NCI-H1105 (cell line): ENCODE results near the gene SPECC1L.

ENCODE experiments used
- DNase-seq: peaks from one replicate; lab custom pipeline; 2025; lab: John Stamatoyannopoulos, UW

The SPECC1L gene

DNA sequence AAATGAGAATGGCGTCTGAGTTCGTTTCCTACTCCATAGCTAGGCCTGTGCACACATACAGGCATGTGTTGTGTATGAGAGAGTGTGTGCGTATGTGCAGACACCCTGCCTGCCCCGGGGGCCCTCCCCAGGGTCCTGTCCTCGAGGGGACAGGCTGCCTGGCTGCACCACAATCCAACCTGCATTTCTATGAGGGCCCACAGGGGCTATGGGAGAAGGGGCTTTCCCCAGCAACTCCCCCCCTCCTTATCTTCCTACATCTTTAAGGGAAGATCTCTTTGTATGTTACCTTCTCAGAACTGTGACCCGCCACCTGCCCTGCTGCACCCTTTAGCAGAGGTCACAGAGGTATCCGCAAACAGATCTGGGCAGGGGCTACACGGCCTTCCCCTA, 171.7 kb downstream of the SPECC1L start:
- no peak for DNase-seq

- DNase-seq: no peak
Measured at GRCh38 chr22:24443668-24444067, 173.0 kb downstream of the SPECC1L start.

- no peak for DNase-seq
Measured at GRCh38 chr22:24444251-24444650, 173.6 kb downstream of the SPECC1L start.

- DNase-seq: no peak
Measured at GRCh38 chr22:24444729-24445466, 174.3 kb downstream of the SPECC1L start.

GRCh38 chr22:24445481-24446259, 175.0 kb downstream of the SPECC1L start:
- DNase-seq: no peak

- no peak for DNase-seq
Measured at GRCh38 chr22:24446260-24446611, 175.6 kb downstream of the SPECC1L start.

- peak; percentile 3 for DNase-seq
Measured at GRCh38 chr22:24450610-24451009, 180.0 kb downstream of the SPECC1L start.

- no peak for DNase-seq
Measured at GRCh38 chr22:24451162-24451561, 180.5 kb downstream of the SPECC1L start.

DNA sequence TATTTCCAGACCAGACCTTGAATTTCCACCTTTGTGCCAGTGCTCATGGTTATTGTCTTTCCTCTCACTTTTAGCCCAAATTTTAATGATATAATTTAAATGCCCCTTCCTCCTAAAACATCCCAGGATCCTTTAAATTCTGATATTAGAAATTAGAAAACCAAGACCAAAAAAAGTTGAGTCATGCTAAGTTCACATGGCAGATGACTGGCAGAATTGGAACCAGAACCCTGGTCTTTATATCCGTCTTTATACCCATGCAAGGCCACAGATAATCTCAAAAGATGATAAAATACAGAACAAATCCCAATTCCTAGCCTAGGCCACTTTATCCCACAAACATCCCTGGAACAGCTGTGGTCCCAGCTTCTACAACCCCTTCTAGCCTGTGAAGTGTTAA, 183.2 kb downstream of the SPECC1L start:
- no peak for DNase-seq

DNA sequence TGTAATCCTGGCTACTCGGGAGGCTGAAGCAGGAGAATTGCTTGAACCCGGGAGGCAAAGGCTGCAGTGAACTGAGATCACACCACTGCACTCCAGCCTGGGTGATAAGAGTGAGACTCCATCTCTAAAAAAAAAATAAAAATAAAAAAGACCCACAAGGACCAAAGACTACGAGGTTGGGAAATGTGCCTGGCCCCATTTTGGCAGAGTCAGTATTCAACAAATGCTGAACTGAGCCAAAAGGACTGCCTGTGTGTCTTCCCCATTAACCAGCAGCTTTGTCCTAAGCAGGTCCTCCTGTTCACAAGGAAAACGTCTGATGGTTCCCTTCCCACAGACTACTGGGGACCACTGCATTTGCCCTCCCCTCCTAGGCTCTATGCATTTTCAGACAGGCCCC, 184.4 kb downstream of the SPECC1L start:
- no peak for DNase-seq

DNA sequence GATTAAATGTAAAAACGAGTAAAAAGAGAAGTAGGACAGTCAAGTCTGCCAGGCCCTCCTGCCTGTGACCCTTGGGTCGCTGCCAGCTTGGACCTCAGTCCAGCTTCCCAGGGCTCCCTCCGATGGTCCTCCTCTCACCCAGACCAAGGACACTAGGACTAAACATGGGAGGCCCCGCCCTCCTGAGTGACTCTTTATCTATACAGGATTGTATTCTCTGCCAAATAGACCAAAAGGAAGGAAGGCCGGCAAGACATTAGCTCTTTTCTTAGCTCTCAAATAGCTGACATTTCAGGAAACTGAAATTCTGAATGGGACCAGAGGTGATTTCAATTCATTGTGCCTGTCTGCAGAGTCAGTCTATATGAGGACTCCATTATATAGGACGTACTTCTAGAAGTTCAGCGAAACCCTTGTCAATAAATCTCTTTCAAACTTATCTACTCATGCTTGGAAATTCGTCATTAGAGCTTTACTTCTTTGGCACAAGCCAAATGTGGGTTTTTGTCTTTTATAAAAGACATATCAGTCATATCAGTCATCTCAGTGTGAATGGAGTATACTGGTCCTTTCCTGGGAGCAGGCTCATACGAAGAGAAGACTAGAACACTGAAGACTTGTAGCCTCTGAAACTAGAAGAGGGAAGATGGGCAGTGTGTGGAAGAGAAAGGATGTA, 185.3 kb downstream of the SPECC1L start:
- DNase-seq: no peak

DNA sequence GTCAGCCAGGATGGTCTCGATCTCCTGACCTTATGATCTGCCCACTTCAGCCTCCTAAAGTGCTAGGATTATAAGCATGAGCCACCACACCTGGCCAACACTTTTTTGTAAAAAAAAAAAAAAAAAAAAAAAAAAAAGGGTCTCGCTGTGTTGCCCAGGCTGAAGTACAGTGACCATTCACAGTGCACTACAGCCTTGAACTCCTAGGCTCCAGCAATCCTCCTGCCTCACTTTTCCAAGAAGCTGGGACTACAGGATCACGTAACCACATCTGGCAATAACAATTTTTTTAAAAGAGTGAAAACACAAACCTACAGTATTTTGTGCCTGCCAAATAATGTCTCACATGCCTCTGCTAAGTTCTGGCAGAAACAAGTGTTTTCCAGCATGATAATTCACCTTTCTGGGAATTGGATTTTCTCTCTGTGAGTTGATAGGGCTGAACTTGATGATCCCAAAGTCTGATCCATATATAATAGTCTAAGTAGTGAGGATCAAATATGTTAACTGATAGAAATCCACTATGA, 187.3 kb downstream of the SPECC1L start:
- no peak for DNase-seq

GRCh38 chr22:24459911-24460310, 189.3 kb downstream of the SPECC1L start:
- DNase-seq: no peak

DNA sequence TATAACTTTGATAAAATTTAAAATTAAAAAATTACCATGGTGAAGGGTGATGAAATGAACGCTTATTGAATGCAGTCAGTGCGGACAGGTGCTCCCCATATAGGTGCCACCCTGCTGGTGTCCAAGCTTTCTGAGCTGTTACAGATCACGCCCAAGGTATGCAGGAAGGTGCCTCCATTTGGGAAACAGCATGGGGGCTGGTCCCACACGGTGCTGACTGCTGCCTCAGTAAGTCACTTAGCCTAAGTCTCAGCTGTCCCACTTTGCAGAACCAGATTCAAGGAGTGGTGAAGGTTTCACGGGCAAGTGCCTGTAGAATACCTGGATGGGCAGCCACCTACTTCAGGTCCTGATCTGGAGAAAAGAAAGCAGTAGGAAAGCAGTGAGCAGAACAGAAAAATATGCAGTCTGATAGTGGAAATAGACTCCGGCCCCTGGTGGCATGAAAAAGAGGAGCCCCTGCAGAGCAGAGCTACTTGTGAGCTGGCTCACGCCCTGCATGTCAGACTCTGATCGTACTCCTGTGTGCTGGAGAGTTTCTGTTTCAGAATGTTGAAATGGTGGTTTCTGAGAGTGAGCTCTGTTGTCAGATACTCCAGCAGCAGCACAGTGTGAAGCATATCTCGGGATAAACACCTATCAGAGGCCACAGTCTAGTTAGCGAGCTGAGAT, 189.9 kb downstream of the SPECC1L start:
- DNase-seq: no peak

- no peak for DNase-seq
Measured at GRCh38 chr22:24463071-24463760, 192.6 kb downstream of the SPECC1L start.

- no peak for DNase-seq
Measured at GRCh38 chr22:24465566-24465965, 194.9 kb downstream of the SPECC1L start.

- DNase-seq: no peak
Measured at GRCh38 chr22:24465975-24466374, 195.3 kb downstream of the SPECC1L start.

GRCh38 chr22:24466716-24467328, 196.2 kb downstream of the SPECC1L start:
- DNase-seq: no peak

- no peak for DNase-seq
Measured at GRCh38 chr22:24467340-24467739, 196.7 kb downstream of the SPECC1L start.
